ENCODE results near the gene CAP2. TPM values are rescaled to one million over a fixed set of nuclear protein-coding genes. Genes with fewer than 3 reads are reported as not detected.
"Not testable (repeated sequence)": the region's sequence is repeated elsewhere in the genome, so short reads cannot be mapped to it uniquely, and the experiment has no call there.

Gene CAP2
- total RNA-seq, 1 donor from 2014 or later, result not detected

DNA sequence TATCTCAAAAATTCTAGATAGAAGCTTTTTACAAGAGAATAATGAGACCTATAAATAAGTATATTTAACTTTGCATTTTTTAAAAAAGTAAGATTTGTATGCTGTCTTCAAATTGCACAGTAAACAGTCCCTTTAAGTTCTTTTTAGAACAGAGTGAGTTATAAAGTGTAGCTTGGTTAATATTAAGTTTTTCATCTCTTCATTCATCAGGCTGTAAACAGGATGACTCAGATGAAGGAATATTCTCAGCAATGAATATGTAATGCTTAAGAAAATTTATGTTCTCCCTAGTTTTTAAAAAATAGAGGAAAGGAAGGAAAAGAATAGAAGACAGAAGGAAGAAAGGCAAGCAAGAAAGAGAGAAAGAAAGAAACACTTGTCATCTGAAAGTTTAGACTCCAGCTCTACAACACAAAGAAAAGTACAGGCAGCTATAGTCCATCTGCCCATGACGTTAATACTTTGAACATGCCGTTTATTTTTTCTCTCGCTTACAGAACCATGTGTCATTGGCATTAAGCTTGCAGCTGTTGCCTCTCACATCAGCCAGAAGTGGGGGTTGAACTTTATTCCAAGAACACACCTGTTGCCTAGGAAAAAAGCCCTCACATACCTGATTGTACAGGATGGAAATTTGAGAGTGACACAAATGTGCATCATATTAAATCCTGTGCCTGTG, 36.1 kb downstream of the CAP2 start:
- Mint-ChIP-seq H3K9me3 (no peaks in the 10 kb centered on the region), H3K4me3 (no peak overlapping the region)
- intact Hi-C loops (cut with micrococcal nuclease), result no loop called here

DNA sequence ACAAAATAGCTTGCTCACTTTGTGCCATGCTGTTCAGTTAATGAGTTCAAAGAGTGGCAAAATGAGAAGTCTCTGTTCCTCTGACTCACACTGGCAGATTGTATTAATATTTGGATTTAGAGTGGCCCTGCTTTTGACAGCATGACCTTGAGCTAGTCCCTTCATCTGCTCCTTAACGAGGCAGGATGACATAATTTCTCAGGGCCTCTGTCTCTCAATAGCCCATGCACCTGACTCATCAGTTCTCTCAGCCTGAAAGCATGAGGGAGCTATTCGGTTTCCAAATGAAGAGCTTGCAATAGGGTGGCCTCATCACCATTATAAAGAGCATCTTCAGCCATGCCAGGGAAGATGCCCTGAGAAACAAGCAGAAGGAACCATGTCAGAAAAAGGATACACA, 38.2 kb downstream of the CAP2 start:
- no peak for DNase-seq (ENCODE audit: low spot score)
- Mint-ChIP-seq H3K27ac (no peak overlapping the region), H3K4me1 (ENCODE audit: low read depth) (no peaks in the 10 kb centered on the region), H3K36me3 (ENCODE audit: low read depth) (no peaks in the 10 kb centered on the region), H3K9me3 (no peaks in the 10 kb centered on the region), H3K4me3 (no peak overlapping the region), H3K27me3 (ENCODE audit: insufficient read depth) (no peaks in the 10 kb centered on the region)
- intact Hi-C loops (cut with micrococcal nuclease), result no loop called here

More for the DNA sequence above, 36.1 kb downstream of the CAP2 start:
- DNase-seq (ENCODE audit: low spot score), result no peak
- Mint-ChIP-seq H3K36me3 (ENCODE audit: low read depth) (no peaks in the 10 kb centered on the region), H3K27ac (no peak overlapping the region), H3K4me1 (ENCODE audit: low read depth) (no peaks in the 10 kb centered on the region), H3K27me3 (ENCODE audit: insufficient read depth) (no peaks in the 10 kb centered on the region)

DNA sequence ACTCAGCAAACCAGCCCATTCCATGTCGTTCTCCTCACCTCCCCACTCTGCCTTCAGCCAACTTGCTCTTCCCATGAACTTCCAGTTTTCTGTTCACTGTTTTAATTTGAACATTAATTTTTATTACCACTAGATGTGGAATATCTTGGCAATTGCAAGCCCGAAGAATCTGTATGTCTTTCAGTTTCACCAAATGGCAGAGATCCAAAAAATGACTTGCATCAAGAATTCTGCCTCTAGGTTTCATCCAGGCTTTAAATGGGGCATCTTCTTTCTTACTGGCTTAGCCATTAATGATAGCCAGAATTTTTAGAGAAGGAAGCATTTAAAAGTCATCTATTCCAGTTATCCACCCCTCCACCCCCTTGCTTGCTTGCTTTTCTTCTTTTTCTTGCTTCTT, 39.0 kb downstream of the CAP2 start:
- no peaks in the 10 kb centered on the region for H3K9me3 Mint-ChIP-seq

DNA sequence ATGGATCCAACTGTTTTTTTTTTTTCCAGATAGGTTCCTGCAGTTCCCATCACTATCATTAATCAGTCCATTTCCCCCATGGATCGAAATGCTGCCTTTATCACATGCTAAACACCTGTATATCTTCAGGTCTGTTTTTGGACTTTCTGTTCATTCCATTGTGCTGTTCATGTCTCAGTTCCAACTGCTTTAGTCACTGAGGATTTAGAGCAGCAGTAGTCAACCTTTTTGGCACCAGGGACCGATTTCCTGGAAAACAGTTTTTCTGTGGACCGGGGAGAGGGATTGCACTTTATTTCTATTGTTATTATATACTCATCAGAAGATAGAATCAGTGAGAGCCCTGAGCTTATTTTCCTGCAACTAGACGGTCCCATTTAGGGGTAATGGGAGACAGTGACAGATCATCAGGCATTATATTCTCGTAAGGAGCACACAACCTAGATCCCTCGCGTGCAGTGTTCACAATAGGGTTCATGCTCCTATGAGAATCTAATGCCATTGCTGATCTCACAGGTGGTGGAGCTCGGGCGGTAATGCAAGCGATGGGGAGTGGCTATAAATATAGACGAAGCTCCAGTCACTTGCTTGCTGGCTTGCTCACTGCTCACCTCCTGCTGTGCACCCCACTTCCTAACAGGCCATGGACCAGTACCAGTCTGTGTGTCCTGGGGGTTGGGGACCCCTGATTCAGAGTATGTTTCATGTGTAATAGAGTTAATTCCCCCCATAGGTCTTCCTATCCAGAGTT, 46.0 kb downstream of the CAP2 start:
- intact Hi-C loops (cut with micrococcal nuclease), result no loop called here
- no peaks in the 10 kb centered on the region for H3K36me3 Mint-ChIP-seq (ENCODE audit: low read depth)

More for the DNA sequence above, 39.0 kb downstream of the CAP2 start:
- H3K4me1 Mint-ChIP-seq (ENCODE audit: low read depth), result no peaks in the 10 kb centered on the region
- intact Hi-C loops (cut with micrococcal nuclease), result no loop called here
- H3K36me3 Mint-ChIP-seq (ENCODE audit: low read depth), result no peaks in the 10 kb centered on the region
- no peak for DNase-seq (ENCODE audit: low spot score)
- H3K27ac Mint-ChIP-seq, result no peak overlapping the region
- H3K4me3 Mint-ChIP-seq, result no peak overlapping the region
- H3K27me3 Mint-ChIP-seq (ENCODE audit: insufficient read depth), result no peaks in the 10 kb centered on the region

DNA sequence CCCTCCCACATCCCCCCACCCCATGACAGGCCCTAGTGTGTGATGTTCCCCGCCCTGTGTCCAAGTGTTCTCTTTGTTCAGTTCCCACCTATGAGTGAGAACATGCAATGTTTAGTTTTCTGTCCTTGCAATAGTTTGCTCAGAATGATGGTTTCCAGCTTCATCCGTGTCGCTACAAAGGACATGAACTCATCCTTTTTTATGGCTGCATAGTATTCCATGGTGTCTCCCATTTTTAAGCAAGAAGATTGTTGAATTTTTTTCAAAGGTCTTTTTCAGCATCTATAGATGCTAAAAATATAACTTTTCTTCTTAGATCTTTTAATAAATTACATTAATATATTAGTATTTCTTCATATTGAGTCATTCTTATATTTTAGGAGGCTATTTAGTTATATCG, 47.4 kb downstream of the CAP2 start:
- H3K9me3 Mint-ChIP-seq; DNase-seq (ENCODE audit: low spot score); H3K4me1 Mint-ChIP-seq (ENCODE audit: low read depth); H3K27ac Mint-ChIP-seq; intact Hi-C loops (cut with micrococcal nuclease); H3K36me3 Mint-ChIP-seq (ENCODE audit: low read depth); H3K27me3 Mint-ChIP-seq (ENCODE audit: insufficient read depth); H3K4me3 Mint-ChIP-seq: not testable (repeated sequence)

More for the DNA sequence above, 46.0 kb downstream of the CAP2 start:
- DNase-seq (ENCODE audit: low spot score), result no peak
- Mint-ChIP-seq H3K27ac (no peak overlapping the region), H3K4me1 (ENCODE audit: low read depth) (no peaks in the 10 kb centered on the region), H3K9me3 (no peaks in the 10 kb centered on the region), H3K4me3 (no peak overlapping the region), H3K27me3 (ENCODE audit: insufficient read depth) (no peaks in the 10 kb centered on the region)

DNA sequence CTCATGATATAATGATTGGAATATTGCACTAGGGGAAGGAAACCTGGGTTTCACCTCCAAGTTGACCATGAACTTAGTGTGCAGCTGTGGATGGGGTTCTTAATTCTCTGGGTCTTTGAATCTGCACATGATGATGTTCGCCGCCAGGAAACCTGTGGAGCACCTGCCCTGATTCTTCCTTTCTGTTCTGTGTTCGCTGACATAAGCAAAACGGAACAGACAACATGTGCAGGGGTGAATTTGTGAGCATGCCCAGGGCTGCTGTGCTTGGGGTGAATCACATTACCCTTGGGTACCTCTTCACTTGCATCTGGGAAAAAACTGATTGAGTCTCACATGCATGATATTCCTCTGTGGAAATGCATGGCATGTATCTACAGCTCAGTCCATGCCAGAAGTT, 48.8 kb downstream of the CAP2 start:
- H3K4me3 Mint-ChIP-seq, result no peak overlapping the region
- no peak for DNase-seq (ENCODE audit: low spot score)
- no peaks in the 10 kb centered on the region for H3K4me1 Mint-ChIP-seq (ENCODE audit: low read depth)
- H3K36me3 Mint-ChIP-seq (ENCODE audit: low read depth), result no peaks in the 10 kb centered on the region
- H3K27me3 Mint-ChIP-seq (ENCODE audit: insufficient read depth), result peaks cover 2% of the 10 kb centered on the region
- no peak overlapping the region for H3K27ac Mint-ChIP-seq
- H3K9me3 Mint-ChIP-seq, result no peaks in the 10 kb centered on the region
- intact Hi-C loops (cut with micrococcal nuclease), result no loop called here

DNA sequence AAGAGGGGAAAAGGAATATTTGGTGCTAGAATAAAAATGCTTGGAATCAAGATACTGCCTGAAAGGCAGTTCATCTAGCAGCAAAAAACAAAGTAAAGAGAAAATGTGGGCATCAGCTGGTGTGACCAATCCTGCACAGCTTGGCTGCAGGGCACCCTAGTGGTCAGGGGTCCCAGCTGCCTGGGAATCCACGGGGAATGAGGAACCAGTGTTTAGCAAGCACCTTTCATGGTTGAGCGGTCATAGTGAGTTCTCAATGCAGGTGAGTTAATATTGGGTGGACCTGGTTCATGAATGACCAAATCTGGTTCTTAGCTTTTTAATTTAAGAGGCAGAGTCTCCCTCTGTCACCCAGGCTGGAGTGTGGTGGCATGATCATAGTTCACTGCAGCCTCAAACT, 53.3 kb downstream of the CAP2 start:
- intact Hi-C loops (cut with micrococcal nuclease), result no loop called here
- H3K9me3 Mint-ChIP-seq, result no peaks in the 10 kb centered on the region
- H3K27ac Mint-ChIP-seq, result no peak overlapping the region

DNA sequence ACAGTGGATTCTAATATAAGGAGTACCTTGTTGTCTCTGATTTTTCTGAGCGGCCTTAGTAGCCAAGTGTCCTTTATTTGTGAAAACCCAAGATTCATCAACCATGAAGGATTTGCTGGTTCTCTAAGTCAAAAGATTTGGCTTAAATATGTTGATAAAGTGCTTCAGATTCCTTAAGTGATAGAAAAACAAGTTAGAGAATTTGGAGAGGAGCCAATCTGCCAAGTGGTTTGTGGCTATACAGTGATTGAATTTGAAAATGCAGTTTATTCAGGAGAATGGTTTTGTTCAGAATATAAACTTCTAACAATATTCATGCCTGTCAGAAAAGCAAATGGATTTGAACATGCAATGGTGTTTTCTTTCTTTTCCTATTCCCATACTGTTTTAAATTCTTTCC, 54.8 kb downstream of the CAP2 start:
- H3K27ac Mint-ChIP-seq, result no peak overlapping the region
- intact Hi-C loops (cut with micrococcal nuclease), result no loop called here
- H3K9me3 Mint-ChIP-seq, result no peaks in the 10 kb centered on the region
- H3K36me3 Mint-ChIP-seq (ENCODE audit: low read depth), result no peaks in the 10 kb centered on the region
- H3K4me3 Mint-ChIP-seq, result no peak overlapping the region
- H3K27me3 Mint-ChIP-seq (ENCODE audit: insufficient read depth), result peaks cover 2% of the 10 kb centered on the region
- H3K4me1 Mint-ChIP-seq (ENCODE audit: low read depth), result no peaks in the 10 kb centered on the region
- no peak for DNase-seq (ENCODE audit: low spot score)

More for the DNA sequence above, 53.3 kb downstream of the CAP2 start:
- no peak for DNase-seq (ENCODE audit: low spot score)
- Mint-ChIP-seq H3K27me3 (ENCODE audit: insufficient read depth) (peaks cover 2% of the 10 kb centered on the region), H3K36me3 (ENCODE audit: low read depth) (no peaks in the 10 kb centered on the region), H3K4me1 (ENCODE audit: low read depth) (no peaks in the 10 kb centered on the region), H3K4me3 (no peak overlapping the region)

DNA sequence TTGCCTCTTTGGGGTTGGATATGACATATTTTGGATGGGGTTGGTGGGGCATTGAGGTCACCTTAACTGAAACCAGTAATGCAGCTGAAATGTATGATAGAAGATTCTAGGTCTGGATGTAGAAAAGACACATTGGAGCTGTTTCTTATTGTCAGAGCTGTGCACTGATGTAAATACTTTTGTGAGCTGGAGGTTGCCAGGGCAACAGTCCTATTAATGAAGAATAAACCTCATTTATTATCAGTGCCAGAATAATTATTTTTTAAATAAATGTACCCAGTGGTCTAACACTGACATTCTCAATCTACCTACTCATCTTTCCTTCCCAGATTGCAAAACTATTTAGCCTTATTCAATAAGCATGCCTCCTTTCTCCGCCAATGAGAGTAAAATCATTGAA, 57.0 kb downstream of the CAP2 start:
- no peaks in the 10 kb centered on the region for H3K36me3 Mint-ChIP-seq (ENCODE audit: low read depth)
- no peaks in the 10 kb centered on the region for H3K9me3 Mint-ChIP-seq
- H3K27ac Mint-ChIP-seq, result no peak overlapping the region
- H3K4me3 Mint-ChIP-seq, result no peak overlapping the region
- intact Hi-C loops (cut with micrococcal nuclease), result no loop called here
- H3K27me3 Mint-ChIP-seq (ENCODE audit: insufficient read depth), result peaks cover 4% of the 10 kb centered on the region
- no peak for DNase-seq (ENCODE audit: low spot score)
- no peaks in the 10 kb centered on the region for H3K4me1 Mint-ChIP-seq (ENCODE audit: low read depth)

DNA sequence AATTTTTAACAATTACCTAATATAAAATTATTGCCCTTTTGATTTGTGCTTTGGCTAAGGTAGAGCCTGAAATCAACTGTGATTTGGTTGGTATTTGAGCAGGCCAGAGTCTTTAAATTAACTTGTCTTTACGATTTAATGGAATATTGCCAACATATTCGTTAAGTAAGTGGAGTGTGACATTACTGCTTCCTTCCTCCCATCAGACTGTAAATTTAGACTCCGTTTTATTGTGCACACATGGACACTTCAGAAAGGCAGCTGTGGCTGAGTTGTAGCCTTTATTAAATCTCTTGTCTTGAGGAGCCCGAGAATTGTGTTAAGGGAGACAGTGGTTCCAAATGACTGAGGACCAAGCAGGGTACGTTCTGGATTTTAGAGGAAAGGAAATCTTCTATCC, 57.4 kb downstream of the CAP2 start:
- Mint-ChIP-seq H3K4me3 (no peak overlapping the region), H3K9me3 (no peaks in the 10 kb centered on the region), H3K4me1 (ENCODE audit: low read depth) (no peaks in the 10 kb centered on the region), H3K27ac (no peak overlapping the region), H3K27me3 (ENCODE audit: insufficient read depth) (peaks cover 4% of the 10 kb centered on the region), H3K36me3 (ENCODE audit: low read depth) (no peaks in the 10 kb centered on the region)
- intact Hi-C loops (cut with micrococcal nuclease), result no loop called here
- DNase-seq (ENCODE audit: low spot score), result no peak

DNA sequence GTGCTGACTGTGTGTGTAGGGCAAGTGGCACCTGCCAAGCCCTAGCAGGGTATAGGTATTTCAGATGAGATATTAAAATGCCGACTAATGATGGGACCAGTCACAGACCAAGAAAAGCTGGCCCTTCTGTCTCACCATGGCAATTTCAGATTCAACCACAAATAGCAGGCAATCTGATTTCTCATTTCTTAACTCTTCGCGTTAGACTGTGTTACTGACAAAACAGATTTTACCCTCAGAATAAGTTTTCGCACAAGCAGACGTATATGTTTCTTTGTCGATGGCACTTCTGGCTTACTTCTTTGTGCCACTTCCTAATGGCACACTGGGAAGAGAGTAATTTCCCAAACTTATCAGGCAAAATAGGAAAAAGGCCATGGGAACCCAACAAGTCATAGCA, 58.7 kb downstream of the CAP2 start:
- Mint-ChIP-seq H3K27ac (no peak overlapping the region), H3K4me3 (no peak overlapping the region), H3K27me3 (ENCODE audit: insufficient read depth) (peaks cover 1% of the 10 kb centered on the region), H3K4me1 (ENCODE audit: low read depth) (no peaks in the 10 kb centered on the region), H3K36me3 (ENCODE audit: low read depth) (no peaks in the 10 kb centered on the region), H3K9me3 (no peaks in the 10 kb centered on the region)
- intact Hi-C loops (cut with micrococcal nuclease), result no loop called here
- DNase-seq (ENCODE audit: low spot score), result no peak

DNA sequence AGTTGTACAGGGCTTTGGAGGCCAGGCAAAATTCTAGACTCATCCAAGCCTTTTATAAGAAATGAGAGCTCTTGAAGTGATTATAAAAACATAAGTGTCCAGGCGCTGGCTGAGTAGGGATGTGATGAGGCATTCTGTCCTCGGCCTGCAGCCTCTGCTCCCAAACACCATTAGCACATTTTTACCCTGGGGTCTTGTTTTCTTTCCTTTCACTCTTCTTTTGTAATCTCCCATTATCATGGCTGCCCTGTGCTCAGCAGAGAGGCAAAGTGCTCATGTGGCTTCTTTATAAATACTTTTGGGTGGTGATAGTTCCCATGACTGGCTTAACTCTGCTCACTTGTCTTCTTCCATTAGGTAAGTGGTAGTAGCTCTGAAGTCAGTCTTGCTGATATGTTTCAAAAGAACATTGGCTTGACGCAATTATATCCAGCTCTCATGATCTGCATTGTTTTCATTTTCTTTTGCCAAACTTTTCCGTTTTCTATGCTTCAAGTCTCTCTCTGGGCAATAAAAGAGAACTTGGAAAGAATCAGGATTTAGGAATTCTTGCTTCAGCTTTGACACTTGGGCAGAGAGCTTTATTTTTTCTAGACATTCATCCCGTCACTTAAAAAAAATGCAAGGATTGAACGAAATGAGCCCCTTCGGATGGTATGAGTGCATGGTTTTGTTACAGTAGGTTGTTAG, 61.1 kb downstream of the CAP2 start:
- Mint-ChIP-seq H3K36me3 (ENCODE audit: low read depth) (no peaks in the 10 kb centered on the region), H3K9me3 (no peaks in the 10 kb centered on the region), H3K4me3 (no peak overlapping the region), H3K4me1 (ENCODE audit: low read depth) (no peaks in the 10 kb centered on the region), H3K27me3 (ENCODE audit: insufficient read depth) (peaks cover 1% of the 10 kb centered on the region), H3K27ac (no peak overlapping the region)
- DNase-seq (ENCODE audit: low spot score), result no peak
- intact Hi-C loops (cut with micrococcal nuclease), result no loop called here

DNA sequence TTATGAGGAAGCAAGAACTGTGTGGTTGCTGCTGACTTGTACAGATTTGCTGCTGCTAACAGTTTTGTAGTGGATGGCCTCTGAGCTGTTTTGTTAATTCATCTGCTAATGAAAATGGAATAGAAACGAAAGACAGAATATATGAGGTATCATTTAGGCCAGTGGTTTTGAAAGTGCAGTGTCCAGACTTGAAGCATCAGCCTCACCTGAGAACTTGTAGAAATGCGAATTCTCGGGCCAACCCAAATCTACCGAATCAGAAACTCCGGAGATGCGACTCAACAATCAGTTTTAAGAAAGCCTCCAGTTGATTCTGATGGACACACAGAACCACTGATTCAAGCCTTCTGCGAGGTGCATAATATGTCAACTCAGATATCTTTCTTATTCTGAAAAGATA, 62.5 kb downstream of the CAP2 start:
- H3K27ac Mint-ChIP-seq, result no peak overlapping the region
- DNase-seq (ENCODE audit: low spot score), result no peak
- H3K36me3 Mint-ChIP-seq (ENCODE audit: low read depth), result no peaks in the 10 kb centered on the region
- no peaks in the 10 kb centered on the region for H3K4me1 Mint-ChIP-seq (ENCODE audit: low read depth)
- intact Hi-C loops (cut with micrococcal nuclease), result no loop called here
- H3K9me3 Mint-ChIP-seq, result no peaks in the 10 kb centered on the region
- H3K4me3 Mint-ChIP-seq, result no peak overlapping the region
- H3K27me3 Mint-ChIP-seq (ENCODE audit: insufficient read depth), result peaks cover 4% of the 10 kb centered on the region

Measured in activated T-helper 1 cell treated with anti-CD3 and anti-CD28 coated beads, Interleukin-12 subunit alpha, Interleukin-12 subunit beta, Interleukin-2, Interleukin-4 antibody, amounts not matched to agents 30 ng/mL and 10 ng/mL and 1 ng/mL, durations not matched to agents 14 hours and 24 hours and 36 hours (primary cell).